Heart left ventricle (tissue), 16 donors: Measurements from ENCODE around the gene RIOX2. TPM values are rescaled to one million over a fixed set of nuclear protein-coding genes. Genes with fewer than 3 reads are reported as not detected.

Source experiments
- ATAC-seq, 4 donors: fragments of 200-7000 bp; cut with Tn5 transposase; one replicate each; pipeline ENCODE4 v1.9.1; 2020 to 2022; ENCODE audit warnings: moderate library complexity in 4 of 4, mild to moderate bottlenecking in 3 of 4, moderate number of reproducible peaks in 1 of 4
- DNase-seq, 5 donors: peaks; one replicate each; pipeline ENCODE4 v3.0.0-alpha.2; 2020
- H3K27ac ChIP-seq, 12 donors: fragments of 200-600 bp; sonication (generic) in 4 of 12; one replicate each; pipeline versions ENCODE4 v1.5.0 to v1.8.0; 2016 to 2022; ENCODE audit warnings: mild to moderate bottlenecking in 2 of 12
- H3K27me3 ChIP-seq, 9 donors: fragments of 200-600 bp; sonication (generic) in 2 of 9; one replicate each; pipeline versions ENCODE4 v1.5.1 to v1.8.0; 2016 to 2022; ENCODE audit warnings: mild to moderate bottlenecking in 3 of 9
- H3K36me3 ChIP-seq, 9 donors: fragments of 200-600 bp; sonication (generic) in 2 of 9; one replicate each; pipeline versions ENCODE4 v1.5.0 to v1.8.0; 2018 to 2022; ENCODE audit warnings: mild to moderate bottlenecking in 2 of 9
- H3K4me1 ChIP-seq, 12 donors: fragments of 200-600 bp; sonication (generic) in 4 of 12; one replicate each; pipeline versions ENCODE4 v1.5.0 to v1.8.0; 2016 to 2022; ENCODE audit warnings: mild to moderate bottlenecking in 3 of 12
- H3K4me3 ChIP-seq, 12 donors: fragments of 200-600 bp; sonication (generic) in 4 of 12; one replicate each; pipeline versions ENCODE4 v1.5.0 to v1.8.0; 2017 to 2022; ENCODE audit warnings: mild to moderate bottlenecking in 9 of 12, moderate library complexity in 4 of 12
- H3K9me3 ChIP-seq, 12 donors: fragments of 200-600 bp; sonication (generic) in 4 of 12; one replicate each; pipeline versions ENCODE4 v1.5.0 to v1.8.0; 2016 to 2022; ENCODE audit warnings: mild to moderate bottlenecking in 1 of 12
- POLR2A ChIP-seq, 2 donors: fragments of 450-650 bp; IDR thresholded peaks; one replicate each; pipeline ENCODE4 v1.6.1; 2017; ENCODE audit warnings: antibody characterized with exemption in 2 of 2, mild to moderate bottlenecking in 2 of 2, moderate library complexity in 2 of 2
- WGBS, 4 donors: extraction: QIAGEN DNeasy Blood & Tissue Kit in 2 of 4; methylation state at CpG; one replicate each; pipeline versions ENCODE4 v1.1.5 to v1.1.7; 2013 to 2018; 5-methylcytosine and 5-hydroxymethylcytosine counted together
- intact Hi-C, 10 donors: fragments of 100-400 bp; cut with DNase I; formaldehyde crosslinking; loops; one replicate each; pipeline versions ENCODE4 v1.11.1 to v1.14.2; 2022
- polyA plus RNA-seq, 2 donors: library from polyadenylated mRNA; stranded (reverse); fragments of 200-250 nt; gene quantifications; one replicate each; pipeline ENCODE4 v1.2.3, GENCODE V29; 2013
- total RNA-seq, 9 donors: library from RNA; depleted of rRNA in 2 of 9; stranded (reverse); fragments of >200 nt in 2 of 9; fragmentation: NEBNext Ultra II Directional in 3 of 9; extraction: Animal tissue kit (Norgen Biotek cat#: 25700) in 3 of 9; gene quantifications; one replicate each; pipeline versions ENCODE4 v1.1.0 to v1.2.4, GENCODE V29; 2016 to 2023
- TF ChIP-seq, protein P1 (sequence below), 12 donors: fragments of 200-600 bp; sonication (generic) in 4 of 12; IDR thresholded peaks; one replicate each; pipeline versions ENCODE4 v1.5.0 to v1.8.0; 2018 to 2022; ENCODE audit warnings: antibody characterized with exemption in 12 of 12, mild to moderate bottlenecking in 5 of 12
- donor health status: ischemic (EF 13 %, LVEDD 7.1; RV severe dilation, severe dysfunction).
- donor health status: healthy with polysubstance abuse.
- donor health status: DM: no; HTN: yes; CAD: no.
- donor health status: DM: no; HTN: no; CAD: no.
- donor health status: ischemic (EF 25% LVEDD 6.9; RV normal size, moderate dysfunction).
- donor health status: ischemic (EF 25% LVEDD 5.7; RV mildly dilated, moderate dysfunction).
- donor health status: healthy.
- donor health status: DM: yes; HTN: yes; CAD: no.
- donor health status: ischemic (EF 35%, LVEDD 5.7; RV mildly dilated, moderate dysfunction).
- donor health status: nonischemic (EF 11% LVEDD 7.7; RV severe dilation, severe dysfunction).
- donor health status: DM: yes; HTN: yes; CAD: no.
- donor health status: PGD.
- donor health status: ischemic (EF 29% LVEDD 5.4; RV normal size, mild dysfunction).
- donor health status: nonischemic (EF 23%, LVEDD 6.1; RV moderate dilation, normal function).

Gene RIOX2
- total and polyA plus RNA-seq, 11 donors: 8.9 to 15.9 (median 12.1) TPM

DNA sequence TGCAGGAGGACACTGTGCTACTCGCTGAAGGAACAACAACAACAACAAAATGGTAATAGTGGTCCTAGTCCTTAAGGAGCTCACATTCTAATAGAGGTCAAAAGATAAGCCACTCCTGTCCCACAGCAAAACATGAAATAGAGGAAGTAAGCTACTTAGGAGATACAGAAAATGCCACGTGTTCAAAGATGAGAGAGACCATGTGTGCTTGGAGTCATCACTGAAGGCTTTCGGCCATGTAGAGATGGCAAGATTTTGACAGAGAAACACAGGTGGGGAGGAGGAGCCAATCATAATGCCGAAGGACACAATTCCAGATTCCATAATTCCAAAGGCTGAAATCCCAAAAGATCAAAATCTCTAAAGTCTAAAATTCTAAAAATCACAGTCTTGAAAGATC is 24.8 kb upstream of the RIOX2 start:
- intact Hi-C loops: no loop called here
- WGBS, 4 donors: 86 to 89% (median 87%) methylated on average over 4 of the region's 4 CpGs

DNA sequence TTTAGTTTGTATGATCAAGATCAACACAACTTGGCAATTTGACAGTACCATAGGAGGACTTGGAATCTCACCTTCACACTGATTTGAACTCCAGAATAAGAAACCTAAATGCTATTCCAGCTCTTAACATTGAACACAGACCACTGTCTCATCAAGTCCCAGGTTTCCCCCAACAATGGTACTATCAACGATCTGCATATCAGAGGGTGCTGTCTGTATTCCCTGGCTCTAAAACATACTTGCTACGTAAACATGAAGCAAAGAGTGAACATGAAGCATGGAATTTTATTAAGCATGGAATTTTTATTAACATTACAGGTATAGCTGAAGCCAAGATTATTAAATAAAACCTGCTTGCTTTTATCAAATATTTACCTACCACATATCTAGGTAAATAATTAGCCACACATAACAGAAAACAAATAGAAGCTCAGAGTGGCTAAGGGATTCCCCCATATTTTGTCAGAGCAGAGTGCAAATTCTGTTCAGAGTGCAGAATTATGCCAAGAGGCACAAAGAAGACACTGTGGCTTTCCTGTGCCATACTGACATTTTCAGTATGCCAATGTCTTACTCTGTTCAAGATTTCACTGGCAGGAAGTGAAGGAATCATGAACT is 22.2 kb upstream of the RIOX2 start:
- Histone ChIP-seq H3K4me1 (peaks cover 0 to 13% (median 0%) of the 10 kb centered on the region in 12 donors), H3K36me3 (no peaks in the 10 kb centered on the region), H3K4me3 (no peak overlapping the region), H3K27me3 (no peaks in the 10 kb centered on the region), H3K9me3 (no peaks in the 10 kb centered on the region), H3K27ac (no peak overlapping the region)
- no peak for ATAC-seq
- no peak for TF ChIP-seq POLR2A (IDR thresholded peaks at IDR 0.05)
- TF ChIP-seq, protein P1, sequence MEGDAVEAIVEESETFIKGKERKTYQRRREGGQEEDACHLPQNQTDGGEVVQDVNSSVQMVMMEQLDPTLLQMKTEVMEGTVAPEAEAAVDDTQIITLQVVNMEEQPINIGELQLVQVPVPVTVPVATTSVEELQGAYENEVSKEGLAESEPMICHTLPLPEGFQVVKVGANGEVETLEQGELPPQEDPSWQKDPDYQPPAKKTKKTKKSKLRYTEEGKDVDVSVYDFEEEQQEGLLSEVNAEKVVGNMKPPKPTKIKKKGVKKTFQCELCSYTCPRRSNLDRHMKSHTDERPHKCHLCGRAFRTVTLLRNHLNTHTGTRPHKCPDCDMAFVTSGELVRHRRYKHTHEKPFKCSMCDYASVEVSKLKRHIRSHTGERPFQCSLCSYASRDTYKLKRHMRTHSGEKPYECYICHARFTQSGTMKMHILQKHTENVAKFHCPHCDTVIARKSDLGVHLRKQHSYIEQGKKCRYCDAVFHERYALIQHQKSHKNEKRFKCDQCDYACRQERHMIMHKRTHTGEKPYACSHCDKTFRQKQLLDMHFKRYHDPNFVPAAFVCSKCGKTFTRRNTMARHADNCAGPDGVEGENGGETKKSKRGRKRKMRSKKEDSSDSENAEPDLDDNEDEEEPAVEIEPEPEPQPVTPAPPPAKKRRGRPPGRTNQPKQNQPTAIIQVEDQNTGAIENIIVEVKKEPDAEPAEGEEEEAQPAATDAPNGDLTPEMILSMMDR (IDR thresholded peaks at IDR 0.05): no peak
- 87 to 92% (median 89%) methylated on average over 2 of the region's 2 CpGs for WGBS, 4 donors
- intact Hi-C loops: no loop called here
- DNase-seq: no peak

More for the DNA sequence above, 24.8 kb upstream of the RIOX2 start:
- Histone ChIP-seq H3K36me3 (no peaks in the 10 kb centered on the region), H3K27ac (no peak overlapping the region), H3K27me3 (no peaks in the 10 kb centered on the region), H3K4me3 (no peak overlapping the region), H3K4me1 (no peaks in the 10 kb centered on the region), H3K9me3 (no peaks in the 10 kb centered on the region)
- ATAC-seq (no peak), DNase-seq (no peak)
- TF ChIP-seq POLR2A (IDR thresholded peaks at IDR 0.05): no peak
- TF ChIP-seq, protein P1 (IDR thresholded peaks at IDR 0.05): no peak

DNA sequence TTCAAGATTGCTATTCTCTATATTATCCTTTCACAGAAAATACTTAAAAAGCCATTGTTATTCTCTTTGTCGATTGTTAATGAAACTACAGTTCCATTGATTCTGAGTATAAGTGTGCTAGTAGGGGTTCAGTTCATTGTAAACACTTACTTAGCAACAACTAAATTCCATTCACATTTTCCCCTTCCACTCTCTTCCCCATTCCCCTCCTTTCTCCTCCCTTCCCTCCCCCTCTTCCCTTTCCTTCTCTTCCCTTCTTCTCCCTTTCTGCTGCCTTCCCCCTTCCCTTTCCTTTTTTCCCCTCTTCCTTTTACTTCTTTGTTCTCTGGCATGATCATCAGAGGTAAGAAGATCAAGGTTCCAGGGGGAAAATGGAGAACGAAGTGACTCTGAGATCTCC is 21.3 kb upstream of the RIOX2 start:
- DNase-seq: no peak
- no peaks in the 10 kb centered on the region for H3K9me3 ChIP-seq
- intact Hi-C loops: no loop called here
- no peak for ATAC-seq
- H3K4me3 ChIP-seq: no peak overlapping the region
- H3K27me3 ChIP-seq: no peaks in the 10 kb centered on the region
- TF ChIP-seq POLR2A (IDR thresholded peaks at IDR 0.05): no peak
- TF ChIP-seq, protein P1 (IDR thresholded peaks at IDR 0.05): no peak
- H3K4me1 ChIP-seq: peaks cover 0 to 13% (median 0%) of the 10 kb centered on the region in 12 donors
- 74 to 79% (median 78%) methylated on average over 2 of the region's 2 CpGs for WGBS, 4 donors
- no peaks in the 10 kb centered on the region for H3K36me3 ChIP-seq
- no peak overlapping the region for H3K27ac ChIP-seq

DNA sequence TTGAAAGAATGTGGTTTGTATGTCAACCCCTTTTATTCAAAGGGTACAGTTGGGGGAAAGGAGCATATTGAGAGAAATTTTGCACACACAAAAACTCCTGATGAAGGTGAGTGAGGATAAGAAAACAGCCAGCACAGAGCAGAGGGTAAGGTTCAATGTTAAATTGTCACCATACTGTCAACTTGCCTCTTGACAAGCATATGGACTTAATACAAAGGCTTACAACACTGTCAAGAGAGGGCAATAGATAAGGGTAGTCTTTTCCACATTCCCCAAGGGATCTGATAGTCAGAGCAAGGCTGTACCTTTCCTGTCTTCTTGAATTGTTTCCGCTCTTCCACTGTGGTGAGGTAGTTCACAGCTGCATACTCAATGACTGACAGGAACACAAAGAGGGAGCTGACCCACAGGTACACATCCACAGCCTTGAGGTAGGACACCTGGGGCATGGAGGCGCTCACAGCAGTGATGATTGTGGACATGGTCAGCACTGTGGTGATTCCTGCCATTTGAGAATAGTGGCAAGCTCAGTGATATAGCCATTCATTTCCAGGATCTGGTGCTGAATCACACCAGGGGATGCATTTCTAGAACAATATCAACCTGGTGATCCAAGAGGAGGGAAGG is 20.4 kb upstream of the RIOX2 start:
- intact Hi-C loops: no loop called here
- H3K9me3 ChIP-seq: no peaks in the 10 kb centered on the region
- ATAC-seq (no peak), DNase-seq (no peak)
- peaks cover 0 to 13% (median 0%) of the 10 kb centered on the region in 12 donors for H3K4me1 ChIP-seq
- no peaks in the 10 kb centered on the region for H3K27me3 ChIP-seq
- 92 to 98% (median 96%) methylated on average over 1 to 2 of the region's 2 CpGs for WGBS, 4 donors
- TF ChIP-seq, protein P1 (IDR thresholded peaks at IDR 0.05): no peak
- no peak for TF ChIP-seq POLR2A (IDR thresholded peaks at IDR 0.05)
- no peaks in the 10 kb centered on the region for H3K36me3 ChIP-seq
- H3K4me3 ChIP-seq: no peak overlapping the region
- H3K27ac ChIP-seq: no peak overlapping the region
